SKM-1 treated with dmso at 0.1 percent for 144 hours (cell line): ENCODE data around the gene RUNX2.
"Not testable (repeated sequence)": the region's sequence is repeated elsewhere in the genome, so short reads cannot be mapped to it uniquely, and the experiment has no call there.

Source experiments
- DNase-seq: peaks from one replicate; lab custom pipeline; 2025; ENCODE audit not compliant: unreplicated experiment; lab: John Stamatoyannopoulos, UW

The RUNX2 gene

DNA sequence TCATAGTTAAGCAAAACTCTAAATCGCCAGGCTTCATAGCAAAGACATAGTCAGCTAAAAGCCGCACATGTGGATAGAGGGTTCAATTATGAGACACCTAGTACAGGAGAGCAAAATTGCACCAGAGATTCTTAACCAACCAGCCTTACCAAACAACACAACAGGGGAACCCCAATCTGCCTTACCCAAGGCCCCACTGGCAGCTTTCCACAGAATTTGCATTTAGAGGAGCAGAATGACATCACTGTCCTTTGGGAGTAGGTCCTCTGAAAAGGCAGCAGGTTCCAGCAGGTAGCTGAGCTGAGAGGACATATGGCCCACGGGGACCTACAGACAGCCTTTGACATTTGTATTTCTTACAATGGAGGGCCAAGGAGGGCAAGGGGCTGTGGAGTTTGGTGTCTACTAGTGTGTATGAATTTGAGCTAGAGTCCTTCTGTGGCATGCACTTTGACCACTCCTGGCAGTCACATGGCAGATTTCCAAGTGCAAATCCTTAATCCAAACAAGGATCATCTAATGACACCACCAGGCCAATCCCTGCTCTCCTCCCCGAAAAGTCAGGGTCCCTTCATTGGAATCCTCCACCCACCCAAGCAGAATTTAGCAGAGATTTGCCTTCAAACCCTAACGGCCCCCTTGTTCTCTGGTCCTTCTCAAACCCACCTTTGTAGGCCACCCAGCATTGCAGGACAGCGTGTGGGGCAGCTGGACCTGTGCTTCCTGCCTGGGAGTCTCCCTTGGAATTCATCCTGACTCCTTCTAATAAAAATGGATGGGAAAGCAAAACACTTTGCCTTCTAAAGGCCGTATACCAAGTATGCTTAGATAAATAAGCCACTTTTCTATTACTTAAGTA lies 220.8 kb downstream of the RUNX2 start:
- no peak for DNase-seq

DNA sequence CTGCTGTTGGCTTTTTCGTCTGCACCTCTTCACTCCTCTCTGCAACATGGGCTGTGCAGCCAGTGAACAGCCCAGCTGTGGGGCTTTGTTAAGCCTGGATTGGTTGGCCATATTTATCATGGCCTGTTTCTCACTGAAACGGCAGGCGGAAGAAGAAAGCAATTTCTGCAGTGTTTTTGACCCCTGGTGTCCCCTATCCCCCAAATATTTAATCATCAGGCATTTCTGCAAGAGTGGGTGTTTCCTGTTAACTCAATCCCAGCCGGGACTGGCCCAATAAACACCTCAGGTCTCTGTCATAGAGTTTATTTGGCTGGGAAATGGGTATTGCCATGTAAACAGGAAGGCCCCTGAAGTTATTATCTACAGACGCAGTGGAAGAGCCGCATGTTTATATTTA lies 224.4 kb downstream of the RUNX2 start:
- no peak for DNase-seq

DNA sequence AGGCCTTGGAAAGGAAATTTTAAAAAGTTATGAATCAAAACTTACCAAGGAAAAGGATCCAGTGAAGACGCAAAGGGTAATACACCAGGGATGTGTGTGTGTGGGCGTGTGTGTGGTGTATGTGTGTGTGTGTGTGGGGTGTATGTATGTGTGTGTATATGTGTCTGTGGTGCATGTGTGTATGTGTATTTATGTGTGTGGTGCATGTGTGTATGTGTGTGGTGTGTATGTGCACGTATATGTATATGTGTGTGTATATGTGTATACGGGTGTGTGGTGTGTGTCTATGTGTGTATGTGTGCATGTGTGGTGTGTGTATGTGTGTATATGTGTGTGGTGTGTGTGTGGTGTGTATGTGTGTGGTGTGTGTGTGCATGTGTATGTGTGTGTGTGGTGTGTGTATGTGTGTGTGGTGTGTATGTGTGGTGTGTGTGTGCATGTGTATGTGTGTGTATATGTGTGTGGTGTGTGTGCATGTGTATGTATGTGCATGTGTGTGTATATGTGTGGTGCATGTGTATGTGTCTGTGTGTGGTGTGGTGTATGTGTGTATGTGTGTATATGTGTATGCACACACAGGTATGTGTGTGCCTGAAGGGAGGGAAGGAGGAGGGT lies 225.7 kb downstream of the RUNX2 start:
- no peak for DNase-seq

DNA sequence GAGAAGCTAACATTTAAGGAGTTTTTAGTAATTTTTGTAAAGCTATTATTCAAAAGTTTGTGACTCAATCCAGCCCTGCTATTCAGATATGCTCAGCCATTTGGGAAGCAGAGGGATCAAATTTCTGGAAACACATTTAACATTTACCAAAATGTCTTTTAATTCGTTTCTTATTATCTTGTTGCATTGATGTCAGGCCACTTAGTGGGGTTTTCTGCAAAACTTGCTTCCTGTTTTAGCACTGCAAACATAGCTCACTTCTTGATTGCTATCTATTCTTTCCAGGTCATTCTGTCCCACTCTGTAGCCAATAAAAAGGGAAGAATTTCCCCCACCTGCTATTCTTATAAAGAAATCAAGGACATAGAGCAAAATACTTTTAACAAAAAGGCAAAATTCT lies 226.5 kb downstream of the RUNX2 start:
- no peak for DNase-seq

DNA sequence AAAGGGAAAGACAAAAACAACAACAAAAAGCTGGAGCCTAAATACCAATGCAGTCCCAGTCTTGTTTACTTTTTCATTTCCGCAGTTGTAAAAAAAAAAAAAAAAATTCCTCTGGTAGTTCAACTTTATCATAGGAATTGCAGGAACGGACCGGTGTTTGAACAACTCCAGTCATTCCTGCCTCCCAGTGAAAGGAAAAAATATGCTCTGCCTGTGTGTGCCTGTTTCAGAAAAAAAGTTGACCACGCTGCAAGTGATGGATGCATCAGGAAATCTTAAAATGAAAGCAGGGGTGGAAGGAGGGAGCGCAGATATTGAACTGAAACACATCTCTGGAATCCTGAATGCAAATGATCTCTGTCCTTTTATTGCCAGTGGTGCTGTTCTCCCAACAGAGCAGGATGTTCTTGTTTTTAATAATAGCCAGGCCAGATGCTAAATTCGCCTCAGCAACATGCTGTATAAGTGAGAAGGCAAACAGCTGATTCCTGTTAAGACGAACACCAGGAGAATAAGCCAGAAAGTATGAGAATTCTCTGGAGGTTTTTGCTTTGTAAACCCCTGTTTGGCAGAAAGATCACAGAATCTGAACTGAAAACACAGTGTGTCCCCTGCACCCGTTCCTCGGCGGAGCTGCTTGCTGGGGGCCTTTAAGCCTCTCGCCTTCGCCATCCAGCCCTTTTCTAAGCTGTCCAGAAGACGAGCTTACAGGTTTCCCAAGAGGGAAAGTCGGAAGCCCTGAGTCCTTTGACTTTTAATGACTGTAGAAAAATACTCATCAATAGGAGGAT lies 228.0 kb downstream of the RUNX2 start:
- no peak for DNase-seq

DNA sequence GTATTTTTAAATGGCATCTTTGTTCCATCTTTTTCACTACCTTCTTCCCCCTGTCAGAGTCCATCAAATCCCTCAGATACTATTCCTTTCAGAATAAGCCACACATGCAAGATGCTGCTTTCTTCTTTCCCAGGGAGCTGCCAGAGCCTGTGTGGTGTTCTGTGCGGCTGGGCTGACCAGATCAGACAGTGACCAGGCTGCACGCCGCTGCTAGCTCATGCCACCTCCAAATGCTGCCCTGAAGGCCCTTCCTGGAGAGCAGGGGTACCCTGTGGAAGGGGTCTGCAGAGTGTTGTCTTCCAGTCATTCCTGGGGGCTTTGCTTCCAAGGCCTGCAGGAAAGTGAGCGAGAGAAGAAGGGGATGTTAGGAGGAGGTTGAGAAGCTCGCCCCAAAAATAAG lies 228.7 kb downstream of the RUNX2 start:
- no peak for DNase-seq

DNA sequence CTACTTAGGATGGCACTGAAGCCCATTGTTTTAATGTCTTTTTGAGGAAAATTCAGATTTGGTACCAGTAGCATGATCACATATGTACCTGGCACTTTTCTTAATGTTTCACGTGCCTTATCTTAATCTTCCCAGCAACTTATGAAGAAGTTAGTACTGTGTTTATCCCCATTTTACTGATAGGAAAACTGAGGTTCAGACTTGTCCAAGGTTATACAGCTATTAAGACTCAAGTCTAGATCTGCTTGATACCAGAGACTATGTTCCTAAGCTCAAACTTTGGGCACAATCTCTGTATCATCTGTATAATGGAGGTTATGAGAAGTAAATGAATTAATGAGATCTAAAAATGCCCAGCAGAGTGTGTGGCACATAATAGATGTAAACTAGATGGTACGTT lies 229.3 kb downstream of the RUNX2 start:
- no peak for DNase-seq

DNA sequence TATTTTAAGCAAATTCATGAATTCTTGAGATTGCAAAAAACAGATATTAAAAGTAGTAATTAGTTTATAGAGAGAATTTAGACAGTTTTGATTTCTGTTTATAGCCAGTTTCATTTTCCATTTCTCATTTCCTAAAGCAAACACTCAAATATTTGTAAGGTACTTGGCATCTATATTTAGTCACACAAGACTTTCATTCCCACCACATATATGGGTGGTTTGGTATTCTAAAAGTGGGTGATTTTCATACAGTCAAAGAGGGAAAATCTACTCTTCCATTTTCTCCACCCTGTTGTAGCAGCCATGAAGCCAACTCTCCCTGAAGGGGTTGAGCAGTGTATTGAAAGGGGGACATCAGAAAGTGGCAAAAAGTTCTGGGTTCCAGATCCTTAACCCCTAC lies 230.7 kb downstream of the RUNX2 start:
- no peak for DNase-seq

DNA sequence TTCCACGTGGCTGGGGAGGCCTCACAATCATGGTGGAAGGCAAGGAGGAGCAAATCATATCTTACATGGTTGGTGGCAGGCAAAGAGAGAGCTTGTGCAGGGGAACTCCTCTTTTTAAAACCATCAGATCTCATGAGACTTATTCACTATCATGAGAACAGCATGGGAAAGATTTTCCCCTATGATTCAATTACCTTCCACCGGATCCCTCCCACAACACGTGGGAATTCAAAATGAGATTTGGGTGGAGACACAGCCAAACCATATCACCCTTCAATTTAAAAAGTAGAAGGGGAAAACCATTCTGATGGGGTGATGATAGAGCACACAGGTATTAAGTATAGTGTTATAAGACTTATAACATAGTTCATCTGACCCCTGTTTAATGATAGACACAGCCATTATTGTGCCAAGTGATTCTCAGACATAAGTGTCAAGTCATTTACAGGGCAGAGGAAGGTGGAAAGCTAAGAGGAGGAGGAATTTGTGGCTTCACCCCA lies 232.2 kb downstream of the RUNX2 start:
- not testable (repeated sequence) for DNase-seq

DNA sequence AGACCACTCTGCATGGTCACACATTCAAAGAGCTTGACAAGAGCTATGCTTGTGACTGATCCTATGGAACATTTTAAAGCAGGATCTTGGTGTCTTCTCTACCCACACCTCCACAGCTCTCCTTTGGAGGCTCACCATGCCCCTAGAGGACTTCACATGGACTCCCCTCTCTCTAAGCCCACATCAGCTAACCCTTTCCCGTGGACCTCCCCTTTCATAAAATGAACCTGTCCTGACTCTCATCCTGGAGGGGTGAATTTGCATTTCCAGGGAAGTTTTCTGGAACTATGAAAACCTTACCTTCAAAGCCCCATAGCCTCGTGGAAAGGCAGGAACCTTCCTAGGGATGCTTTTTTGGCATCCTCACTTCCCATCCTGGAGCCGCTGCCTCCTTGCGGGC lies 234.0 kb downstream of the RUNX2 start:
- DNase-seq = no peak

DNA sequence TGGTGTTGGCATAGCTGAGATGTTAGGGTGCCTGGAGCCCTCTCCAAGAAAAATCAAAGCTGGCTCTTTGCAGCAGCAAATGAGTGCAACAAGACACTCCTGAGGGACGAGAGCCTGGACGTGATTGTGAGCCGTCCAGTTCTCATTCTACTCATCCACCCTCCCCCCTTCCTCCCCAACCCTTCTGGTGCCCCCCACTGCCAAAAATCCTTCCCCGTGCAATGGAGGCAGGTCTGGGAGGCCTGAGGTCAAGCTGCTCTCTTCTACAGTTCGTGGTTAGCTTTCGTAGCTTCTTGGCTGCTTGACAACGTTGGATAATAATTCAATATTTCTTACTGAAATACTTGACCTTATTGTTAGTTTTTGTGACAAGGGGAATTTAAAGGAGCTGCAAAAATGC lies 234.9 kb downstream of the RUNX2 start:
- DNase-seq = no peak

DNA sequence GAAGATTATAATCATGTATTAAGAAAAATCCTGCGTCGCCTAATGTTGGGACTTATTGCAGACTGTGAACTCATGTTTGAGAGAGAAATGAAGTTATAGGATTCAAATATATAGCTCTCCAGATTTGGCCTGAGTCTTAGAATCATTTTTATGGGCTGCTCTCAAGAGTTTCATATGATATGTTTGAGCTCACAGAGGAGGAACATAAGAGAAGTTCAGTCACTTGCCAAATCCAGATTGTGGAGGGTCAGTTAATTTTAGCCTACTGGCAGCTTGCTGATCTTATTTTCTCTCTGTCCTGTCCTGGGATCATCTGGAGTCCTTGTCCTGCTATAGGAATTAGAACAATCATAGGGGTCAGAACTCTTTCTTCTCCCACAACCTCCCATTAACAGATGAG lies 235.7 kb downstream of the RUNX2 start:
- no peak for DNase-seq

DNA sequence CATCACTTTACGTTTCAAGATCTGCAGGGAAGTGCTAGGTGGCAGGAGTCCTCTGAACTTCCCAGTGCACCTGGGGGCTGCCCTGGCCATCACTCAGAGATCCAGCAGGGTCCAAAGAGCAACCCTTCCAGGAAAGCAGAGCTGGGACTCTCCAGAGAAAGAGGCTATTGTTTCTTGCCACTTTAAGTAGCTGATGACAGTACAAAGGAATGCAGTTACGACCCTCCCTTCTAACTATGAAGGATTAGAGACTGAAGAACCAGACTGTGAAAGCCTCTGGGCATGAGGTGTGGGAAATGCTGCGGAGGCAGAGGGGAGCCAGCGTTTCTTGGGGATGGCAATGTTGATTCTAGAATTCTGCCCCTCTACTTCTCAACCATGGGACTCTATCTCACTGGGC lies 238.8 kb downstream of the RUNX2 start:
- no peak for DNase-seq

DNA sequence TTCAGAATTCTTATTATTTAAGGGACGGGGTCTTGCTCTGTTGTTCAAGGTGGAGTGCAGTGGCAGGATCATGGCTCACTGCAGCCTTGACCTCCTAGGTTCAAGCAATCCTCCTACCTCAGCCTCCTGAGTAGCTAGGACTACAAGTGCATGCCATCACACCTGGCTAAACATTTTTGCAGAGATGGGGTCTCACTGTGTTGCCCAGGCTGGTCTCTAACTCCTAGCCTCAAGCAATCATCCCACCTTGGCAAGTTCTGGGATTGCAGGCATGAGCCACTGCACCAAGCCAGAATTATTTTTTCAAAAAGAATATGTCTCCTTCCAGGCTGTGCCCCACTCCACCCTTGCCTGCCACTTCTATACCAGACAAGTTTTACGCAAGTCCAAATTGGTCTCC lies 239.7 kb downstream of the RUNX2 start:
- no peak for DNase-seq

DNA sequence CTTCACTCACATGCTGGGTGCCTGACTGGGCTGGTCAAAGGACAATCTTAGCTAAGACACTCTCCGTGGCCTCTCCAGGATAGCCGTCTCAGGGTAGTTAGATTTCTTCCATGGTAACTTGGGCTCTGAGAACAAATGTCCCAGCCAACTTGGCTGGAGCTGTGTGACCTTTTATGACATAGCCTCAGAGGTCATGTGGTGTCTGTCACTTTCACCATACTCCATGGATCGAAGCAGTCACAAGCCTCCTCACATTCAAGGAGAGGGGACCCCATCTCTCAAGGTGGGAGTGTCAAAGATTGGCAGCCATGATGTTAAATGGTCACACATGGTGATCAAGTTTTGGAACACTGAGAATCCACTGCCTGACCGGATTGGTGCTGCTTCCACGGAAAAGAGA lies 240.5 kb downstream of the RUNX2 start:
- DNase-seq = no peak

DNA sequence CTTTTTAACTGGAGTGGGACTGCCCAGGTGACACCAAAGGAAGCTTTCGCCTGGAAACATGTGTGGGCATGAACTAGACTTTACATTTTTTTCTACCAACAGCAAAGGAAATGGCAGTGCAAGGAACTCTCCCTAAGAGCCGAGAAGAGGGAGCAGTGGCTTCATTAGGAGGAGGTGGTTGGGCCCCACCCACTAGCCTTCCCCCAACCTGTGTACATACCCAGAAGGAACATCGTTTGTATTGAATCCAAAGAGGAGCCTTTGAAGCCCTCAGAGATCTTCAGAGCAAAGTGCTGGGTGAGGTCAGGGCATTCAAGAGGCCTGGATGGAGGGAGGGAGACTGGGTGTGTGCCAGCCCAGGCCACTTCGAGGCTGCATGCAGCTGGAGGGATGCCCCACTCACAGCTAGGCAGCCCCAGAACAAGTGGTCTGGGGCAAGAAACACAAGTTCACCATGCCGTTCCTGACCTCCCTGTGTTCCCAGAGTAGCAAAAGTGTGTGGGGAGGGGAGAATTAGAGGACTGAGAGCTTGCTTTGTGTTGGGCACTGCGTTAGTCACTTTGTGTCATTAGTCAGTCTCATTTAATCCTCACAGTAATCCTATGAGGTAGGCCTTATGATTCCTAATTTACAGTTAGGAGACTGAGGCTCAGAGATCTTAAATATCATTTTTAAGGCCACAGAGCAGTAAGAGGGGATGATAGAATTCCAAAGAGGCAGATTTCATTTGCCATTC lies 241.2 kb downstream of the RUNX2 start:
- DNase-seq = no peak

DNA sequence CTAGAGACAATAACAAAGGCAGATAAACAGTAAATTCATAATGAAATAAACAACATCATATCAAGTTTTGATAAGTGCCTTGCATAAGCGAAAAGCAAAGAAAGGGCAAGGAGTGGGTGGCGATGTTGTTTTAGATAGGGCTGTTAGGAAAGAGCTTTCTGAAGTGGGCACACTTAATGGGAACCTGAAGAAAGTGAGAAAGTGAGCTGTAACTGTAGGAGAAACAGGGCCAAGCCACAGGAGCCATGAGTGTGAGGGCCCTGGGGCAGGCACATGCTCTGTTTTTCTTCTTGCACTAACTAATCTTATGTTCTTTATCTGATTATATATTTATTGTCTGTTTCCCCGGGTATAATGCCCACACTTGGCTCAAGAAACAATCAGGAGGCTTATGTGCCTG lies 243.0 kb downstream of the RUNX2 start:
- no peak for DNase-seq

DNA sequence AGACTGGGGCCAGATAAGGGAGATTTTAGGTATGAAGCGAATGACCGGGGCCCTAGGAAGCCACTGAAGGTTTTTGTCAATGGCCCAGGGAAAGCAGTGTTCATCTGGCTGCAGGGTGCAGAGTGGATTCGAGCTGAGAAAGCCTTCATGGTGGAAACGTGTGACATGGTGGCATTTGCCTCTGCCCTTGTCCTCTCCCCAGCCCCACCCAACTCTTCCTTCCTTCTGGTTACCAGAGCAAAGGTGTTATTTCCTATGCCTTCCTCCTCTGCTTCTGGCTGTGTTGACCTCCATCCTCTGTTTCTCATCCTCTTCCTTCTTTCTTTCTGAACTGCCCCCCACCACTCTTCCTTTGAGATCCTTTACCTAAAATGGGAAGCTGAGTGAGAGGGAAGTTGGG lies 244.7 kb downstream of the RUNX2 start:
- DNase-seq = no peak

DNA sequence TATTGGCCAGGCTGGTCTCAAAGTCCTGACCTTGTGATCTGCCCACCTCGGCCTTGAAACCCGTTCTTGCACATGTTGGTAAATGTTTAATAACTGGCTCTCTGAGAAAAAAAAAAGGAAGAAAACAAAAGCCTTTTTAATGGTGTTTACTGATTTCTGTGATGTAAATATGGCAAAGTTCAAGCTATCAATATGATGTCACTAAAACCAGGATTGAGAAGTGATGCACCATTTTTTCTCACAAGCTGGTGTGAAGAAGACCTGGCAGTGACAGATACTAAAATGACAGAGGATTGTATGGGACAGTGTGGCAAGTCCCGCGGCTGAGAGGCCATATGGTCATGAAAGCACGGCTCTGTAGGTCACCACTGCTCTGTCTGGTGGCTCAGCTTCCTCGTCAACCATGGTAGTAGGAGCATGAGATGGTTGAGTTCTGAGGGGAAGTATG lies 245.9 kb downstream of the RUNX2 start:
- DNase-seq = no peak

DNA sequence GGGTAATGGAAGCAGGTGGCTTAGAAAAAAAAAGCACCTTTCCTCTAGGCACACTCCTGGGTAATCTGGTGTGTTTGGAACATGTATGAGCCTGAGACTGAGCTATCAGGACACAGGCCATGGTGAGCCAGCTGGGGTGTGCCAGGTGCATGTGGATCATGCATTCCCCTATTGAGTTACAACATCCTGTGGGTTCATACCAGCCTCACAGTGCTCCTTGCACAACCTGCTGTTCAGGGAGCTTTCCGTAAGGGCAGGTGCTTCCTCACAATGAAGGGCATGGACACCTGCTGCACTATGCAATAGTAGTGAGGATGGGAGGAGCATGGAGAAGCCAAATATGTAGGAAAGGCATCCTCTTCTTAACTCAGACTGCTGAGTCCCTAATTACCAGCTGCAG lies 246.8 kb downstream of the RUNX2 start:
- no peak for DNase-seq
